Breast epithelium (tissue), 4 donors: ENCODE measurements around the gene HIBADH. TPM values are rescaled to one million over a fixed set of nuclear protein-coding genes. Genes with fewer than 3 reads are reported as not detected.

ENCODE experiments used
- DNase-seq, 2 donors: peaks; one replicate each; pipeline ENCODE4 v3.0.0-alpha.2; 2019; ENCODE audit warnings: low spot score in 2 of 2
- H3K27ac ChIP-seq, 2 donors: fragments of 200-600 bp; sonication (generic) in 1 of 2; one replicate each; pipeline ENCODE4 v1.5.1; 2016 to 2019; ENCODE audit warnings: mild to moderate bottlenecking in 1 of 2
- H3K27me3 ChIP-seq, 2 donors: fragments of 200-600 bp; sonication (generic) in 1 of 2; one replicate each; pipeline versions ENCODE4 v1.5.1 to v1.6.0; 2017 to 2019; ENCODE audit warnings: control low read depth in 1 of 2, mild to moderate bottlenecking in 1 of 2
- H3K36me3 ChIP-seq: fragments of 200-600 bp; one replicate; pipeline ENCODE4 v1.5.1; 2019
- H3K4me1 ChIP-seq, 2 donors: fragments of 200-600 bp; sonication (generic); one replicate each; pipeline ENCODE4 v1.5.1; 2016 to 2019; ENCODE audit warnings: control low read depth in 1 of 2
- H3K4me3 ChIP-seq, 3 donors: fragments of 200-600 bp; sonication (generic); 1 replicate in 2 of 3; 2 replicates in 1 of 3; pipeline ENCODE4 v1.5.1; 2016 to 2019; ENCODE audit warnings: mild to moderate bottlenecking in 3 of 3, moderate library complexity in 2 of 3
- H3K9me3 ChIP-seq, 2 donors: fragments of 200-600 bp; sonication (generic) in 1 of 2; one replicate each; pipeline ENCODE4 v1.5.1; 2016 to 2019; ENCODE audit warnings: control low read depth in 1 of 2
- POLR2A ChIP-seq: fragments of 450-650 bp; IDR thresholded peaks from one replicate; pipeline ENCODE4 v1.6.1; 2016; ENCODE audit warnings: antibody characterized with exemption, mild to moderate bottlenecking, moderate library complexity
- POLR2AphosphoS5 ChIP-seq, 3 donors: sonication (generic); formaldehyde crosslinking; IDR thresholded peaks; one replicate each; pipeline ENCODE4 v1.6.1; 2017; ENCODE audit warnings: antibody characterized with exemption in 3 of 3
- intact Hi-C: fragments of 100-400 bp; cut with DNase I; formaldehyde crosslinking; loops from one replicate; pipeline ENCODE4 v1.15.1; 2023; ENCODE audit warnings: low total_unique reads
- total RNA-seq, 3 donors: library from RNA; depleted of rRNA; stranded (reverse); fragments of >200 nt; gene quantifications; one replicate each; pipeline ENCODE4 v1.1.0, GENCODE V29; 2016
- TF ChIP-seq, protein P1 (sequence below), 3 donors: fragments of 450-650 bp; IDR thresholded peaks; one replicate each; pipeline ENCODE4 v1.5.1; 2016 to 2017; ENCODE audit warnings: antibody characterized with exemption in 3 of 3, mild to moderate bottlenecking in 3 of 3, moderate library complexity in 3 of 3

The HIBADH gene
- total RNA-seq, 3 donors from 2014 or later = 50.5 to 80.1 (median 67.5) TPM

DNA sequence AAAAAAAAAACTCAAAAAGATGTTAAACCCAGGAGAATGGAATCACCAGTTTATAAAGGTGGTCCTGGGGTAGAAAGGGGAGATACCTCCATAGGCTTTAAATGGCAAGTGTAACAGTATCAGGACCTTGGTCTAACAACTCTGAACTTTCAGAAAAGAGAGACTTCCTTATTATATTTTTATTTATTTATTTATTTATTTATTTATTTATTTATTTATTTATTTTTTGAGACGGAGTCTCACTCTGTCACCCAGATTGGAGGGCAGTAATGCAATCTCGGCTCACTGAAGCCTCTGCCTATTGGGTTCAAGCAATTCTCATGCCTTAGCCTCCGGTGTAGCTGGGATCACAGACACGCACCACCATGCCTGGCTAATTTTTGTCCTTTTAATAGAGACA is 12.4 kb downstream of the HIBADH start:
- intact Hi-C loops = no loop called here
- no peaks in the 10 kb centered on the region for H3K27me3 ChIP-seq
- TF ChIP-seq POLR2AphosphoS5 (IDR thresholded peaks at IDR 0.05) (no peak), POLR2A (no peak)
- TF ChIP-seq, protein P1, sequence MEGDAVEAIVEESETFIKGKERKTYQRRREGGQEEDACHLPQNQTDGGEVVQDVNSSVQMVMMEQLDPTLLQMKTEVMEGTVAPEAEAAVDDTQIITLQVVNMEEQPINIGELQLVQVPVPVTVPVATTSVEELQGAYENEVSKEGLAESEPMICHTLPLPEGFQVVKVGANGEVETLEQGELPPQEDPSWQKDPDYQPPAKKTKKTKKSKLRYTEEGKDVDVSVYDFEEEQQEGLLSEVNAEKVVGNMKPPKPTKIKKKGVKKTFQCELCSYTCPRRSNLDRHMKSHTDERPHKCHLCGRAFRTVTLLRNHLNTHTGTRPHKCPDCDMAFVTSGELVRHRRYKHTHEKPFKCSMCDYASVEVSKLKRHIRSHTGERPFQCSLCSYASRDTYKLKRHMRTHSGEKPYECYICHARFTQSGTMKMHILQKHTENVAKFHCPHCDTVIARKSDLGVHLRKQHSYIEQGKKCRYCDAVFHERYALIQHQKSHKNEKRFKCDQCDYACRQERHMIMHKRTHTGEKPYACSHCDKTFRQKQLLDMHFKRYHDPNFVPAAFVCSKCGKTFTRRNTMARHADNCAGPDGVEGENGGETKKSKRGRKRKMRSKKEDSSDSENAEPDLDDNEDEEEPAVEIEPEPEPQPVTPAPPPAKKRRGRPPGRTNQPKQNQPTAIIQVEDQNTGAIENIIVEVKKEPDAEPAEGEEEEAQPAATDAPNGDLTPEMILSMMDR (IDR thresholded peaks at IDR 0.05) = no peak

GRCh38 chr7:27647489-27647888 is 15.2 kb downstream of the HIBADH start:
- no peak for TF ChIP-seq POLR2AphosphoS5 (IDR thresholded peaks at IDR 0.05)
- no peak for TF ChIP-seq POLR2A
- TF ChIP-seq, protein P1 (IDR thresholded peaks at IDR 0.05) = no peak
- Histone ChIP-seq H3K27ac (no peak overlapping the region), H3K27me3 (no peaks in the 10 kb centered on the region), H3K4me3 (no peak overlapping the region), H3K4me1 (no peaks in the 10 kb centered on the region), H3K36me3 (no peaks in the 10 kb centered on the region), H3K9me3 (no peaks in the 10 kb centered on the region)
- no peak for DNase-seq
- intact Hi-C loops = no loop called here

More for the DNA sequence above, 12.4 kb downstream of the HIBADH start:
- no peak for DNase-seq
- Histone ChIP-seq H3K4me3 (no peak overlapping the region), H3K9me3 (no peaks in the 10 kb centered on the region), H3K4me1 (no peaks in the 10 kb centered on the region), H3K36me3 (no peaks in the 10 kb centered on the region), H3K27ac (no peak overlapping the region)

- DNase-seq = no peak
- H3K9me3 ChIP-seq = no peaks in the 10 kb centered on the region
- intact Hi-C loops = no loop called here
- H3K27ac ChIP-seq = no peak overlapping the region
- no peaks in the 10 kb centered on the region for H3K4me1 ChIP-seq
- no peak overlapping the region for H3K4me3 ChIP-seq
- H3K27me3 ChIP-seq = no peaks in the 10 kb centered on the region
- TF ChIP-seq, protein P1 (IDR thresholded peaks at IDR 0.05) = no peak
- TF ChIP-seq POLR2A (no peak), POLR2AphosphoS5 (IDR thresholded peaks at IDR 0.05) (no peak)
- H3K36me3 ChIP-seq = no peaks in the 10 kb centered on the region
These were observed 15.6 kb downstream of the HIBADH start for GRCh38 chr7:27647046-27647445.

GRCh38 chr7:27642271-27642670 is 20.4 kb downstream of the HIBADH start:
- intact Hi-C loops = no loop called here
- no peaks in the 10 kb centered on the region for H3K36me3 ChIP-seq
- no peak overlapping the region for H3K27ac ChIP-seq
- no peaks in the 10 kb centered on the region for H3K27me3 ChIP-seq
- H3K4me3 ChIP-seq = no peak overlapping the region
- TF ChIP-seq, protein P1 (IDR thresholded peaks at IDR 0.05) = no peak
- TF ChIP-seq POLR2AphosphoS5 (IDR thresholded peaks at IDR 0.05) (no peak), POLR2A (no peak)
- DNase-seq = no peak
- no peaks in the 10 kb centered on the region for H3K4me1 ChIP-seq
- no peaks in the 10 kb centered on the region for H3K9me3 ChIP-seq

DNA sequence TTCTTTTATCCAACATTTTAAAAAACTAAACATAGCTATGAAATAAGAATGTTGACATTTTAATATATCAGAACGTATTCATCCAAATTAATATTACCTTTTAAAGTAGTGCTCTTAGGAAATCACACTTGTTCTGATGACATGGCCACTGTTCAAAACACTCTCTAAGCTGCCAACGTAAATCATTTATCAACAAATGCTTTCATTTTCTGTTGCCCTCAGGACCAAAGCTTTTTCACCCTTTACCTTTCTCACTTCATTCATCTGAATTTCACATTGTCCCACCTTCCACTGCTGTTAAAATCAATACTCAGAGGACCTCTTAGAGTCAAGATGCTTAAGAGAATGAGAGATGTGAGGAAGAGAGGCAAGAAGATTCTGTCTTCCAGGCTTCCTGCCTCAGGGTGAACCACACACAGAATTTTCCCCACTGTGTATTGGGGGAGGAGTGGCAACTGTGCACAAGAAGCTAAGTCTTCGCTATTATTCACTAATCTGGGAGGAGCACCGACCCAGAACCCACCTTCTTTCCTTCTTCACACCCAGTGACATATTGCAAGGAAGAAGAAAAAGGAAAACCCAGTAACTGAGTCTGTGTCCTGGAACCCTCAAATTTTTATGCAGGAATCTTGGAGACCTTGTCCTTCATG is 21.0 kb downstream of the HIBADH start:
- Histone ChIP-seq H3K27ac (no peak overlapping the region), H3K9me3 (no peaks in the 10 kb centered on the region)

More for the DNA sequence above, 21.0 kb downstream of the HIBADH start:
- no peaks in the 10 kb centered on the region for H3K36me3 ChIP-seq
- no peaks in the 10 kb centered on the region for H3K27me3 ChIP-seq
- no peak for DNase-seq
- intact Hi-C loops = no loop called here
- no peaks in the 10 kb centered on the region for H3K4me1 ChIP-seq
- H3K4me3 ChIP-seq = no peak overlapping the region
- TF ChIP-seq POLR2A (no peak), POLR2AphosphoS5 (IDR thresholded peaks at IDR 0.05) (no peak)
- TF ChIP-seq, protein P1 (IDR thresholded peaks at IDR 0.05) = no peak
